H9 (cell line): ENCODE measurements around the gene SENP8. TPM values are rescaled to one million over a fixed set of nuclear protein-coding genes. Genes with fewer than 3 reads are reported as not detected.

ENCODE experiments used
- DNase-seq: peaks from one replicate; pipeline ENCODE4 v3.0.0-alpha.2; 2017
- H2AFZ ChIP-seq: one replicate; pipeline ENCODE4 v1.6.1; 2013; ENCODE audit warnings: mild to moderate bottlenecking, low read length, control low read depth, moderate library complexity
- H2AK5ac ChIP-seq: 2 replicates; pipeline ENCODE4 v1.6.1; 2013; ENCODE audit warnings: low read length, control low read depth, mixed read lengths; ENCODE audit not compliant: insufficient read length
- H2BK120ac ChIP-seq: one replicate; pipeline ENCODE4 v1.6.1; 2013; ENCODE audit warnings: low read depth, mild to moderate bottlenecking, low read length, control low read depth, inconsistent platforms; ENCODE audit not compliant: poor library complexity, severe bottlenecking
- H2BK12ac ChIP-seq: 2 replicates; pipeline ENCODE4 v1.6.1; 2013; ENCODE audit warnings: low read length, control low read depth, mixed read lengths, low read depth; ENCODE audit not compliant: insufficient read length
- H2BK15ac ChIP-seq: 2 replicates; pipeline ENCODE4 v1.6.1; 2013; ENCODE audit warnings: low read depth, low read length, control low read depth
- H2BK20ac ChIP-seq: one replicate; pipeline ENCODE4 v1.6.1; 2013; ENCODE audit warnings: low read depth, mild to moderate bottlenecking, low read length, control low read depth, inconsistent platforms; ENCODE audit not compliant: poor library complexity, severe bottlenecking
- H2BK5ac ChIP-seq: 2 replicates; pipeline ENCODE4 v1.6.1; 2013; ENCODE audit warnings: low read length, control low read depth, mixed read lengths; ENCODE audit not compliant: insufficient read length
- H3K14ac ChIP-seq: 2 replicates; pipeline ENCODE4 v1.6.1; 2013; ENCODE audit warnings: low read length, control low read depth; ENCODE audit not compliant: insufficient read depth
- H3K18ac ChIP-seq: 2 replicates; pipeline ENCODE4 v1.6.1; 2013; ENCODE audit warnings: low read depth, mild to moderate bottlenecking, mixed read lengths, low read length, control low read depth; ENCODE audit not compliant: insufficient read length
- H3K23ac ChIP-seq: 2 replicates; pipeline ENCODE4 v1.6.1; 2013; ENCODE audit warnings: low read length, control low read depth, mixed read lengths, low read depth; ENCODE audit not compliant: insufficient read length
- H3K23me2 ChIP-seq: 2 replicates; pipeline ENCODE4 v1.6.1; 2013; ENCODE audit warnings: low read depth, mild to moderate bottlenecking, mixed read lengths, low read length, control low read depth; ENCODE audit not compliant: insufficient read length, poor library complexity, severe bottlenecking
- H3K27ac ChIP-seq: 2 replicates; pipeline ENCODE4 v1.5.1; 2013; ENCODE audit warnings: low read length, control low read depth, mixed read lengths, low read depth; ENCODE audit not compliant: insufficient read length
- H3K27me3 ChIP-seq: 2 replicates; pipeline ENCODE4 v1.6.1; 2013; ENCODE audit warnings: low read length, control low read depth, inconsistent platforms; ENCODE audit not compliant: insufficient read depth
- H3K4ac ChIP-seq: 2 replicates; pipeline ENCODE4 v1.6.1; 2013; ENCODE audit warnings: low read depth, mild to moderate bottlenecking, control low read depth, inconsistent platforms, low read length, moderate library complexity
- H3K4me1 ChIP-seq: 2 replicates; pipeline ENCODE4 v1.6.1; 2013; ENCODE audit warnings: low read length, control low read depth, inconsistent platforms; ENCODE audit not compliant: insufficient read depth
- H3K4me2 ChIP-seq: 2 replicates; pipeline ENCODE4 v1.6.1; 2013; ENCODE audit warnings: low read length, control low read depth, mixed read lengths; ENCODE audit not compliant: insufficient read length, insufficient read depth
- H3K56ac ChIP-seq: 2 replicates; pipeline ENCODE4 v1.6.1; 2013; ENCODE audit warnings: low read depth, mild to moderate bottlenecking, mixed read lengths, low read length, control low read depth; ENCODE audit not compliant: insufficient read length
- H3K79me1 ChIP-seq: 2 replicates; pipeline ENCODE4 v1.6.1; 2013; ENCODE audit warnings: low read depth, mild to moderate bottlenecking, moderate library complexity, low read length, control low read depth, inconsistent platforms; ENCODE audit not compliant: insufficient read depth, poor library complexity, severe bottlenecking
- H3K79me2 ChIP-seq: 2 replicates; pipeline ENCODE4 v1.6.1; 2013; ENCODE audit warnings: low read length, control low read depth, inconsistent platforms; ENCODE audit not compliant: insufficient read depth
- H3K9ac ChIP-seq: 2 replicates; pipeline ENCODE4 v1.6.1; 2013; ENCODE audit warnings: low read length, control low read depth, mixed read lengths; ENCODE audit not compliant: insufficient read length; ENCODE audit errors: extremely low read depth
- H3K9me3 ChIP-seq: one replicate; pipeline ENCODE4 v1.6.1; 2013; ENCODE audit warnings: low read depth, low read length, inconsistent platforms; ENCODE audit not compliant: control insufficient read depth
- H3T11ph ChIP-seq: one replicate; pipeline ENCODE4 v1.6.1; 2013; ENCODE audit warnings: mild to moderate bottlenecking, low read length, control low read depth, inconsistent platforms
- H4K20me1 ChIP-seq: one replicate; pipeline ENCODE4 v1.6.1; 2013; ENCODE audit not compliant: control insufficient read depth, insufficient read length, insufficient read depth
- H4K5ac ChIP-seq: 2 replicates; pipeline ENCODE4 v1.6.1; 2013; ENCODE audit warnings: low read depth, mild to moderate bottlenecking, mixed read lengths, low read length, control low read depth; ENCODE audit not compliant: insufficient read length
- H4K8ac ChIP-seq: replicated peaks from 2 replicates; pipeline ENCODE4 v1.6.1; 2013; ENCODE audit warnings: low read length, control low read depth, mixed read lengths, low read depth; ENCODE audit not compliant: insufficient read length
- H4K91ac ChIP-seq: 2 replicates; pipeline ENCODE4 v1.6.1; 2013; ENCODE audit warnings: low read depth, mild to moderate bottlenecking, moderate library complexity, mixed read lengths, low read length, control low read depth; ENCODE audit not compliant: insufficient read length
- H3K27ac Mint-ChIP-seq, 3 experiments: 2 replicates in 2 of 3; 3 replicates in 1 of 3; pipeline ENCODE4 v1.8.0; 2020 to 2021; ENCODE audit warnings: mixed read lengths in 3 of 3, mild to moderate bottlenecking in 1 of 3, moderate library complexity in 1 of 3
- H3K27me3 Mint-ChIP-seq: 2 replicates; pipeline ENCODE4 v1.8.0; 2021; ENCODE audit warnings: low read depth, mild to moderate bottlenecking, moderate library complexity, mixed read lengths
- H3K36me3 Mint-ChIP-seq, 3 experiments: 2 replicates in 2 of 3; 3 replicates in 1 of 3; pipeline ENCODE4 v1.8.0; 2020 to 2021; ENCODE audit warnings: low read depth in 3 of 3, mixed read lengths in 3 of 3; ENCODE audit not compliant: insufficient read depth in 1 of 3
- H3K4me1 Mint-ChIP-seq, 2 experiments: 2 replicates each; pipeline ENCODE4 v1.8.0; 2020; ENCODE audit warnings: mixed read lengths in 2 of 2
- H3K4me3 Mint-ChIP-seq, 2 experiments: 2 replicates in 1 of 2; 3 replicates in 1 of 2; pipeline ENCODE4 v1.8.0; 2020 to 2021; ENCODE audit warnings: mild to moderate bottlenecking in 2 of 2, mixed read lengths in 2 of 2, moderate library complexity in 1 of 2
- H3K9me3 Mint-ChIP-seq, 2 experiments: 2 replicates in 1 of 2; 3 replicates in 1 of 2; pipeline ENCODE4 v1.8.0; 2020; ENCODE audit warnings: mild to moderate bottlenecking in 2 of 2, mixed read lengths in 2 of 2, moderate library complexity in 1 of 2
- CTCF ChIP-seq: fragments of 200-600 bp; sonication (generic); conservative IDR thresholded peaks from 3 replicates; pipeline ENCODE4 v1.8.0; 2021; ENCODE audit warnings: antibody characterized with exemption, mild to moderate bottlenecking
- WGBS: extraction: QIAGEN DNeasy Blood & Tissue Kit; methylation state at CpG from one replicate; pipeline ENCODE4 v1.1.7; 2013; ENCODE audit warnings: missing lambda C conversion rate, low lambda C conversion rate, mixed read lengths; ENCODE audit not compliant: insufficient read length; ENCODE audit errors: extremely low coverage; 5-methylcytosine and 5-hydroxymethylcytosine counted together
- total RNA-seq: library from RNA; stranded (reverse); gene quantifications from 2 replicates; pipeline ENCODE4 v1.2.1, GENCODE V29; 2021

The SENP8 gene
- total RNA-seq, 1 experiment from 2014 or later, result 4.8 TPM

- TF ChIP-seq CTCF, result no peak
- Histone ChIP-seq H2BK12ac (no peak overlapping the region), H3K9ac (no peak overlapping the region), H2BK5ac (no peak overlapping the region), H3K18ac (no peak overlapping the region), H2BK120ac (no peak overlapping the region), H4K20me1 (no peaks in the 10 kb centered on the region), H3K23me2 (peaks cover 4% of the 10 kb centered on the region), H3K14ac (no peak overlapping the region), H2AK5ac (no peak overlapping the region), H2BK20ac (no peak overlapping the region), H3K23ac (no peak overlapping the region), H3K27me3 (no peaks in the 10 kb centered on the region), H2AFZ (no peak overlapping the region), H3K4me1 (no peaks in the 10 kb centered on the region; the same call in 1 of the 2 replicates), H4K8ac (no peak overlapping the region), H3K56ac (no peak overlapping the region), H3K4me2 (no peak overlapping the region), H3K79me2 (no peaks in the 10 kb centered on the region), H3K79me1 (no peaks in the 10 kb centered on the region), H3T11ph (no peak overlapping the region), H3K4ac (no peak overlapping the region), H3K27ac (no peak overlapping the region), H4K5ac (no peak overlapping the region), H3K9me3 (no peaks in the 10 kb centered on the region), H4K91ac (no peak overlapping the region), H2BK15ac (no peak overlapping the region)
- DNase-seq, result no peak
- Mint-ChIP-seq H3K4me1 (peaks cover 10 to 14% of the 10 kb centered on the region in 2 experiments), H3K27me3 (peaks cover 2% of the 10 kb centered on the region; the same call in 1 of the 2 replicates), H3K4me3 (no peak overlapping the region), H3K36me3 (no peaks in the 10 kb centered on the region), H3K27ac (no peak overlapping the region), H3K9me3 (no peaks in the 10 kb centered on the region)
- no CpG with 5 or more reads among the region's 6 CpGs for WGBS
Observed at GRCh38 chr15:72173401-72173800, 55.2 kb downstream of the SENP8 start.
